HCT116 (cell line): ENCODE data around the gene FAM163B. TPM values are rescaled to one million over a fixed set of nuclear protein-coding genes. Genes with fewer than 3 reads are reported as not detected.

Experiments used
- ATAC-seq: fragments of 200-7000 bp; cut with Tn5 transposase; 2 replicates; pipeline ENCODE4 v1.9.1; 2020; ENCODE audit warnings: mild to moderate bottlenecking, moderate library complexity
- BruUV-seq: library from RNA; stranded (reverse); fragments of 400-500 nt; replicated peaks from 2 replicates; lab custom pipeline; 2021; lab: Mats Ljungman, UMichigan
- CTCF ChIA-PET: fragments of 300-600 bp; sonication (Branson Sonifier 250); formaldehyde crosslinking; loops from one replicate; lab custom pipeline; 2021; ENCODE audit warnings: antibody characterized with exemption; lab: Charles Lee
- POLR2A ChIA-PET: fragments of 300-600, 350-600 bp; sonication (Branson Sonifier 250); formaldehyde crosslinking; loops from one replicate; lab custom pipeline; 2021; ENCODE audit warnings: antibody characterized with exemption; lab: Charles Lee
- RAD21 ChIA-PET, 2 experiments: fragments of 300-600 bp; sonication (Branson Sonifier 250); formaldehyde crosslinking; loops; one replicate each; lab custom pipeline; 2023; ENCODE audit warnings: low total read pairs in 2 of 2; ENCODE audit not compliant: uncharacterized antibody in 2 of 2, unreplicated experiment in 2 of 2, low non-redundant PET in 1 of 2; lab: Charles Lee
- DNase-seq: peaks from one replicate; pipeline ENCODE4 v3.0.0-alpha.2; 2010; ENCODE audit warnings: low read depth, low spot score
- H2AFZ ChIP-seq: fragments of 200-600 bp; shearing (Covaris generic), sonication (generic); 2 replicates; pipeline ENCODE4 v1.6.1; 2017; ENCODE audit warnings: low read depth, mixed run types, mixed read lengths, antibody characterized with exemption, low read length; ENCODE audit not compliant: poor library complexity, severe bottlenecking
- H3K27ac ChIP-seq: 2 replicates; pipeline ENCODE4 v1.5.1; 2012; ENCODE audit warnings: low read depth, low read length
- H3K27me3 ChIP-seq: fragments of 200-600 bp; sonication (generic); 2 replicates; pipeline ENCODE4 v1.6.1; 2016; ENCODE audit warnings: mixed run types, low read length, mixed read lengths; ENCODE audit not compliant: insufficient read depth
- H3K36me3 ChIP-seq, 2 experiments: fragments of 200-500 bp in 1 of 2; fragments of 200-600 bp in 1 of 2; sonication (Bioruptor generic) in 1 of 2; sonication (generic) in 1 of 2; 2 replicates each; pipeline versions ENCODE4 v1.5.1 to v1.6.1; 2014 to 2016; ENCODE audit warnings: low read length in 2 of 2, inconsistent platforms in 1 of 2, mixed read lengths in 1 of 2, mixed run types in 1 of 2; ENCODE audit not compliant: insufficient read depth in 2 of 2, control insufficient read depth in 1 of 2
- H3K4me1 ChIP-seq, 2 experiments: fragments of 200-600 bp in 1 of 2; sonication (generic) in 1 of 2; 2 replicates each; pipeline versions ENCODE4 v1.5.1 to v1.6.1; 2012 to 2017; ENCODE audit warnings: low read length in 2 of 2, inconsistent platforms in 1 of 2, mild to moderate bottlenecking in 1 of 2, mixed read lengths in 1 of 2, mixed run types in 1 of 2, moderate library complexity in 1 of 2; ENCODE audit not compliant: insufficient read depth in 2 of 2, control insufficient read depth in 1 of 2
- H3K4me2 ChIP-seq: fragments of 200-600 bp; sonication (generic); 2 replicates; pipeline ENCODE4 v1.6.1; 2017; ENCODE audit warnings: mixed run types, low read length, mixed read lengths
- H3K4me3 ChIP-seq, 2 experiments: fragments of 200-600 bp in 1 of 2; sonication (generic) in 1 of 2; replicated peaks in 1 of 2; 2 replicates each; pipeline ENCODE4 v1.5.1; 2011 to 2016; ENCODE audit warnings: low read length in 2 of 2, control low read depth in 1 of 2, low read depth in 1 of 2, mild to moderate bottlenecking in 1 of 2, mixed read lengths in 1 of 2, mixed run types in 1 of 2
- H3K79me2 ChIP-seq: fragments of 200-600 bp; sonication (generic); 2 replicates; pipeline ENCODE4 v1.6.1; 2017; ENCODE audit warnings: mild to moderate bottlenecking, mixed run types, low read length, moderate library complexity, mixed read lengths; ENCODE audit not compliant: insufficient read depth
- H3K9ac ChIP-seq: fragments of 200-600 bp; sonication (generic); 2 replicates; pipeline ENCODE4 v1.6.1; 2016; ENCODE audit warnings: low read length, mixed read lengths
- H3K9me2 ChIP-seq: fragments of 200-600 bp; sonication (generic), shearing (Covaris generic); 2 replicates; pipeline ENCODE4 v1.6.1; 2017; ENCODE audit warnings: mixed run types, mild to moderate bottlenecking, moderate library complexity; ENCODE audit not compliant: insufficient read depth
- H3K9me3 ChIP-seq, 2 experiments: fragments of 200-500 bp in 1 of 2; fragments of 200-600 bp in 1 of 2; sonication (Bioruptor generic) in 1 of 2; sonication (generic) in 1 of 2; 2 replicates each; pipeline ENCODE4 v1.6.1; 2014 to 2017; ENCODE audit warnings: low read length in 2 of 2, mixed read lengths in 2 of 2, inconsistent platforms in 1 of 2, low read depth in 1 of 2, mild to moderate bottlenecking in 1 of 2, mixed run types in 1 of 2, moderate library complexity in 1 of 2; ENCODE audit not compliant: control insufficient read depth in 1 of 2, insufficient read depth in 1 of 2
- H4K20me1 ChIP-seq: fragments of 200-600 bp; sonication (generic), shearing (Covaris generic); 2 replicates; pipeline ENCODE4 v1.6.1; 2017; ENCODE audit warnings: mixed run types, mild to moderate bottlenecking, moderate library complexity; ENCODE audit not compliant: insufficient read depth
- ATF3 ChIP-seq: IDR thresholded peaks from 2 replicates; pipeline ENCODE4 v1.6.1; 2012
- CEBPB ChIP-seq: IDR thresholded peaks from 2 replicates; pipeline ENCODE4 v1.6.1; 2012; ENCODE audit warnings: low read depth
- EZH2 ChIP-seq: fragments of 200-600 bp; sonication (generic); IDR thresholded peaks from 2 replicates; pipeline ENCODE4 v1.6.1; 2017; ENCODE audit warnings: antibody characterized with exemption, mixed run types
- POLR2A ChIP-seq: IDR thresholded peaks from 2 replicates; pipeline ENCODE4 v1.7.0; 2011; ENCODE audit warnings: borderline replicate concordance; ENCODE audit not compliant: insufficient read depth, insufficient read length; ENCODE audit errors: extremely low read depth
- RAD21 ChIP-seq: IDR thresholded peaks from 2 replicates; pipeline ENCODE4 v1.6.1; 2012; ENCODE audit warnings: low read depth, mild to moderate bottlenecking
- ZFX ChIP-seq: fragments of 450-650 bp; IDR thresholded peaks from 2 replicates; pipeline ENCODE4 v1.6.1; 2017
- ZNF274 ChIP-seq: fragments of 200-500 bp; sonication (Bioruptor generic); IDR thresholded peaks from 2 replicates; pipeline ENCODE4 v1.6.1; 2014; ENCODE audit warnings: mild to moderate bottlenecking, low read depth, low read length, inconsistent platforms
- intact Hi-C: fragments of 100-400 bp; cut with micrococcal nuclease; formaldehyde crosslinking; loops from 2 replicates; pipeline ENCODE4 v1.10.0; 2022
- total RNA-seq: library from RNA; stranded (reverse); gene quantifications from one replicate; pipeline ENCODE4 v1.2.1, GENCODE V29; 2021; ENCODE audit not compliant: unreplicated experiment

Gene FAM163B
- total RNA-seq, 1 experiment from 2014 or later = not detected

- no peak for TF ChIP-seq ATF3
- TF ChIP-seq RAD21 = no peak
- no peak for TF ChIP-seq CEBPB
Measured at GRCh38 chr9:133643362-133643755, 34.2 kb upstream of the FAM163B start (continued).

- BruUV-seq = no TSS peak
- Histone ChIP-seq H3K27ac (no peak overlapping the region), H3K9me2 (no peaks in the 10 kb centered on the region), H4K20me1 (no peaks in the 10 kb centered on the region), H3K27me3 (peaks cover 16% of the 10 kb centered on the region; the same call in 1 of the 2 replicates)
- no peak for TF ChIP-seq ZFX
- no peak for TF ChIP-seq ZNF274
- TF ChIP-seq, all 23 proteins: peak for 0
- no peaks in the 10 kb centered on the region for H3K4me1 ChIP-seq
- RAD21 ChIA-PET = no interaction called here
- H3K9me3 ChIP-seq = no peaks in the 10 kb centered on the region
- H3K79me2 ChIP-seq = no peaks in the 10 kb centered on the region
- intact Hi-C loops = no loop called here
- H2AFZ ChIP-seq = no peak overlapping the region
- no peak overlapping the region for H3K4me2 ChIP-seq
- POLR2A ChIA-PET = no interaction called here
- H3K4me3 ChIP-seq = no peak overlapping the region
- CTCF ChIA-PET = no interaction called here
- no peak overlapping the region for H3K9ac ChIP-seq
- ATAC-seq = no peak
- H3K36me3 ChIP-seq = no peaks in the 10 kb centered on the region
- no peak for DNase-seq
Measured at GRCh38 chr9:133642708-133643361, 33.6 kb upstream of the FAM163B start.

GRCh38 chr9:133641861-133642595 lies 32.8 kb upstream of the FAM163B start:
- no peak overlapping the region for H3K9ac ChIP-seq
- intact Hi-C loops = no loop called here
- TF ChIP-seq EZH2 = no peak
- TF ChIP-seq CEBPB = no peak
- TF ChIP-seq POLR2A = no peak
- no peak overlapping the region for H3K4me3 ChIP-seq
- no peak for DNase-seq
- no peak overlapping the region for H3K4me2 ChIP-seq
- BruUV-seq = no TSS peak
- H3K79me2 ChIP-seq = no peaks in the 10 kb centered on the region
- no peak for ATAC-seq
- no peaks in the 10 kb centered on the region for H3K4me1 ChIP-seq
- H3K9me3 ChIP-seq = no peaks in the 10 kb centered on the region
- H3K9me2 ChIP-seq = no peaks in the 10 kb centered on the region
- ChIA-PET CTCF (no interaction called here), POLR2A (no interaction called here), RAD21 (no interaction called here)
- peaks cover 7% of the 10 kb centered on the region; the same call in 1 of the 2 replicates for H3K27me3 ChIP-seq
- no peaks in the 10 kb centered on the region for H3K36me3 ChIP-seq
- H2AFZ ChIP-seq = no peak overlapping the region
- H4K20me1 ChIP-seq = no peaks in the 10 kb centered on the region
- no peak overlapping the region for H3K27ac ChIP-seq
